ENCODE measurements around the gene ALCAM.

GRCh38 chr3:105616374-105617121, 249.8 kb downstream of the ALCAM start:
- TF ChIP-seq, protein P1, sequence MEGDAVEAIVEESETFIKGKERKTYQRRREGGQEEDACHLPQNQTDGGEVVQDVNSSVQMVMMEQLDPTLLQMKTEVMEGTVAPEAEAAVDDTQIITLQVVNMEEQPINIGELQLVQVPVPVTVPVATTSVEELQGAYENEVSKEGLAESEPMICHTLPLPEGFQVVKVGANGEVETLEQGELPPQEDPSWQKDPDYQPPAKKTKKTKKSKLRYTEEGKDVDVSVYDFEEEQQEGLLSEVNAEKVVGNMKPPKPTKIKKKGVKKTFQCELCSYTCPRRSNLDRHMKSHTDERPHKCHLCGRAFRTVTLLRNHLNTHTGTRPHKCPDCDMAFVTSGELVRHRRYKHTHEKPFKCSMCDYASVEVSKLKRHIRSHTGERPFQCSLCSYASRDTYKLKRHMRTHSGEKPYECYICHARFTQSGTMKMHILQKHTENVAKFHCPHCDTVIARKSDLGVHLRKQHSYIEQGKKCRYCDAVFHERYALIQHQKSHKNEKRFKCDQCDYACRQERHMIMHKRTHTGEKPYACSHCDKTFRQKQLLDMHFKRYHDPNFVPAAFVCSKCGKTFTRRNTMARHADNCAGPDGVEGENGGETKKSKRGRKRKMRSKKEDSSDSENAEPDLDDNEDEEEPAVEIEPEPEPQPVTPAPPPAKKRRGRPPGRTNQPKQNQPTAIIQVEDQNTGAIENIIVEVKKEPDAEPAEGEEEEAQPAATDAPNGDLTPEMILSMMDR (IDR thresholded peaks at IDR 0.05): no peak
- TF ChIP-seq POLR2AphosphoS5 (IDR thresholded peaks at IDR 0.05; ENCODE audit: low read depth, low read length): no peak
- TF ChIP-seq, protein P2, sequence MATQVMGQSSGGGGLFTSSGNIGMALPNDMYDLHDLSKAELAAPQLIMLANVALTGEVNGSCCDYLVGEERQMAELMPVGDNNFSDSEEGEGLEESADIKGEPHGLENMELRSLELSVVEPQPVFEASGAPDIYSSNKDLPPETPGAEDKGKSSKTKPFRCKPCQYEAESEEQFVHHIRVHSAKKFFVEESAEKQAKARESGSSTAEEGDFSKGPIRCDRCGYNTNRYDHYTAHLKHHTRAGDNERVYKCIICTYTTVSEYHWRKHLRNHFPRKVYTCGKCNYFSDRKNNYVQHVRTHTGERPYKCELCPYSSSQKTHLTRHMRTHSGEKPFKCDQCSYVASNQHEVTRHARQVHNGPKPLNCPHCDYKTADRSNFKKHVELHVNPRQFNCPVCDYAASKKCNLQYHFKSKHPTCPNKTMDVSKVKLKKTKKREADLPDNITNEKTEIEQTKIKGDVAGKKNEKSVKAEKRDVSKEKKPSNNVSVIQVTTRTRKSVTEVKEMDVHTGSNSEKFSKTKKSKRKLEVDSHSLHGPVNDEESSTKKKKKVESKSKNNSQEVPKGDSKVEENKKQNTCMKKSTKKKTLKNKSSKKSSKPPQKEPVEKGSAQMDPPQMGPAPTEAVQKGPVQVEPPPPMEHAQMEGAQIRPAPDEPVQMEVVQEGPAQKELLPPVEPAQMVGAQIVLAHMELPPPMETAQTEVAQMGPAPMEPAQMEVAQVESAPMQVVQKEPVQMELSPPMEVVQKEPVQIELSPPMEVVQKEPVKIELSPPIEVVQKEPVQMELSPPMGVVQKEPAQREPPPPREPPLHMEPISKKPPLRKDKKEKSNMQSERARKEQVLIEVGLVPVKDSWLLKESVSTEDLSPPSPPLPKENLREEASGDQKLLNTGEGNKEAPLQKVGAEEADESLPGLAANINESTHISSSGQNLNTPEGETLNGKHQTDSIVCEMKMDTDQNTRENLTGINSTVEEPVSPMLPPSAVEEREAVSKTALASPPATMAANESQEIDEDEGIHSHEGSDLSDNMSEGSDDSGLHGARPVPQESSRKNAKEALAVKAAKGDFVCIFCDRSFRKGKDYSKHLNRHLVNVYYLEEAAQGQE (IDR thresholded peaks at IDR 0.05; ENCODE audit: insufficient read depth in 1 of 2, low read depth in 2 of 2, low read length in 1 of 2): no peak
- TF ChIP-seq SIN3A (IDR thresholded peaks at IDR 0.05; ENCODE audit: borderline replicate concordance, insufficient read depth, low read depth, low read length): no peak
- no peak for TF ChIP-seq TCF7L2 (IDR thresholded peaks at IDR 0.05; ENCODE audit: low read depth, low read length)

All from Panc1 (cell line).